Bronchial epithelial cell (primary cell): Measurements from ENCODE around the gene SDR39U1. TPM values are rescaled to one million over a fixed set of nuclear protein-coding genes. Genes with fewer than 3 reads are reported as not detected.
"Not testable (repeated sequence)": the region's sequence is repeated elsewhere in the genome, so short reads cannot be mapped to it uniquely, and the experiment has no call there.

Experiments
- DNase-seq: peaks from one replicate; pipeline ENCODE4 v3.0.0-alpha.2; 2010; ENCODE audit warnings: low read depth
- FAIRE-seq: peaks from 2 replicates; lab custom pipeline; 2011; peaks lifted over from hg19 to GRCh38; lab: Jason Lieb, UNC
- H3K27me3 ChIP-seq: 2 replicates; pipeline ENCODE4 v1.5.1; 2011; ENCODE audit warnings: low read length; ENCODE audit not compliant: control insufficient read depth, insufficient read depth
- H3K36me3 ChIP-seq: 2 replicates; pipeline ENCODE4 v1.5.1; 2011; ENCODE audit warnings: low read length; ENCODE audit not compliant: control insufficient read depth, insufficient read depth
- H3K4me3 ChIP-seq: 2 replicates; pipeline ENCODE4 v1.5.1; 2011; ENCODE audit warnings: mild to moderate bottlenecking, low read depth, low read length, control low read depth
- CTCF ChIP-seq: IDR thresholded peaks from 2 replicates; pipeline ENCODE4 v1.5.1; 2011; ENCODE audit warnings: mild to moderate bottlenecking, moderate library complexity, low read length, control low read depth, inconsistent platforms; ENCODE audit not compliant: insufficient read depth, severe bottlenecking
- total RNA-seq: library from RNA; depleted of rRNA; stranded (reverse); fragments of >200 nt; gene quantifications from 2 replicates; pipeline ENCODE4 v1.2.1, GENCODE V29; 2014

Gene SDR39U1
- total RNA-seq, 1 donor from 2014 or later, result 8.2 TPM

GRCh38 chr14:24463017-24463883, 20.7 kb upstream of the SDR39U1 start:
- FAIRE-seq (no peak), DNase-seq (no peak)
- TF ChIP-seq CTCF, result no peak
- H3K36me3 ChIP-seq, result no peaks in the 10 kb centered on the region
- no peak overlapping the region for H3K4me3 ChIP-seq
- H3K27me3 ChIP-seq, result no peaks in the 10 kb centered on the region

GRCh38 chr14:24461336-24461735, 18.8 kb upstream of the SDR39U1 start:
- DNase-seq (peak; percentile 67), FAIRE-seq (no peak)
- peaks cover 1% of the 10 kb centered on the region for H3K36me3 ChIP-seq
- H3K4me3 ChIP-seq, result no peak overlapping the region
- no peak for TF ChIP-seq CTCF
- H3K27me3 ChIP-seq, result no peaks in the 10 kb centered on the region

GRCh38 chr14:24459331-24459730, 16.8 kb upstream of the SDR39U1 start:
- no peaks in the 10 kb centered on the region for H3K27me3 ChIP-seq
- peaks cover 1% of the 10 kb centered on the region for H3K36me3 ChIP-seq
- no peak for TF ChIP-seq CTCF
- FAIRE-seq (no peak), DNase-seq (no peak)
- no peak overlapping the region for H3K4me3 ChIP-seq

- no peak for DNase-seq
- no peak for TF ChIP-seq CTCF
These were observed 16.2 kb upstream of the SDR39U1 start for GRCh38 chr14:24458736-24459135.

GRCh38 chr14:24456980-24457379, 14.4 kb upstream of the SDR39U1 start:
- no peak for TF ChIP-seq CTCF
- Histone ChIP-seq H3K4me3 (no peak overlapping the region), H3K36me3 (peaks cover 1% of the 10 kb centered on the region), H3K27me3 (no peaks in the 10 kb centered on the region)
- no peak for FAIRE-seq
- peak; percentile 65 for DNase-seq

More at GRCh38 chr14:24458736-24459135, 16.2 kb upstream of the SDR39U1 start:
- FAIRE-seq, result no peak
- Histone ChIP-seq H3K36me3 (peaks cover 1% of the 10 kb centered on the region), H3K4me3 (no peak overlapping the region), H3K27me3 (no peaks in the 10 kb centered on the region)

GRCh38 chr14:24450828-24451227, 8.3 kb upstream of the SDR39U1 start:
- not testable (repeated sequence) for H3K4me3 ChIP-seq, H3K27me3 ChIP-seq, DNase-seq, FAIRE-seq, H3K36me3 ChIP-seq
